Activated CD8-positive, alpha-beta memory T cell treated with anti-CD3 and anti-CD28 coated beads, Interleukin-2, amount 50 U/mL, for 24 hours (primary cell): ENCODE results near the gene ALG14.
"Not testable (repeated sequence)": the region's sequence is repeated elsewhere in the genome, so short reads cannot be mapped to it uniquely, and the experiment has no call there.

ENCODE experiments used
- DNase-seq: peaks from one replicate; pipeline ENCODE4 v3.0.0-alpha.2; 2020; ENCODE audit errors: extremely low read depth

The ALG14 gene

GRCh38 chr1:95007687-95008086 lies 65.1 kb downstream of the ALG14 start:
- no peak for DNase-seq

- no peak for DNase-seq
Observed at GRCh38 chr1:95006681-95007080, 66.1 kb downstream of the ALG14 start.

GRCh38 chr1:95005584-95005983 lies 67.2 kb downstream of the ALG14 start:
- DNase-seq, result no peak

DNA sequence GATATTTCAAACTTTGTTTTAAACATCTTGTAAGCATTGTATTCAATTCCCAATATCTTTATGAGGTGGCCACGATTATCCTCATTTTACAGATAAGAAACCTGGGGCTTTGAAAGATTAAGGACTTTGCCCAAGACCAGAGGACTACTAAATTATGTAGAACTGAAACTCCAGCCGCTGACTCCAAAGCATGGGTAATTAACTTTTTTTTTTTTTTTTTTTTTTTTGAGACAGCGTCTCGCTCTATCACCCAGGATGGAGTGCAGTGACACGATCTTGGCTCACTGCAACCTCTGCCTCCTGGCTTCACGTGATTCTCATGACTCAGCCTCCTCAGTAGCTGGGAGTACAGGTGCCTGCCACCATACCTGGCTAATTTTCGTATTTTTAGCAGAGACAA lies 68.7 kb downstream of the ALG14 start:
- DNase-seq, result no peak

DNA sequence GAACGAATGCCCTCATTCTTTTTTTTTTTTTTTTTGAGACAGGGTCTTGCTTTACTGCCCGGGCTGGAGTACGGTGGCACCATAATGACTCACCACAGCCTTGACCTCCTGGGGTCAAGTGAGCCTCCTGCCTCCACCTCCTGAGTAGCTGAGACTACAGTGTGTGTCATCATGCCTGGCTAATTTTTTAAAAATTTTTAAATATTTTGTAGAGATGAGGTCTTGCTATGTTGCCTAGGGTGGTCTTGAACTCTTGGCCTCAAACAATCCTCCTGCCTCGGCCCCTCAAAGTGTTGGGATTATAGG lies 69.4 kb downstream of the ALG14 start:
- no peak for DNase-seq

GRCh38 chr1:95002540-95003432 lies 70.0 kb downstream of the ALG14 start:
- no peak for DNase-seq

- no peak for DNase-seq
Observed at GRCh38 chr1:95002164-95002539, 70.6 kb downstream of the ALG14 start.

DNA sequence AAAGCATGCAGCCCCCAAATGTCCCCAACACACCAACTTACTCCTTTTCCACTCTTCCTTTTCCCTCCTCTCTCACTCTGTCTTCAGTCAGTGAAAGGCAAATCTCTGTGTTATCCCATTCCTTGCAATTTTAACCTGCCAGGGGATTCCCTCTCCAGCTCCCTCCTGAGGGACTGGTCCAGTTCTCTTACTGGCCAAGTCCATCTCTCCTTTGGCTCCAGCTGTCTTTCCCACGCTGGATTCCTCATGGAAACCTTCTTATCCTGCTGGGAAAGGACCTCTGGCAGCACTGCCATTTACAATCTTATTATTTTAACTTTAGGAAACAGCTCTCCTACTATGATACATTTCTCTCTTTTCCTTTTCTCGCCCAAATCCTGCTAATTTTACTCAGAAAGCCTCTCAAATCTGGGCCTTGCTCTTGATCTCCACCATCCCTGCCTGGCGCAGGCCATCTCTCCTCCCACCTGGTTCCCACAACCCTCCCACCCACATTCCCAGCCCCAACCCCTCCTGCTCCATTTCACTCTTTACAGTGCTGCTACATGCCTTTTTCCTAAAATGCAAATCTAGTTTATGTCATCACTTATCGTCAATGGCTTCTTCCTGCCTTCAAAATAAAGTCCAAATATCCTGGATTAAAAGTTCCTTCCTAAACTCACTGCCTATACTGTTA lies 73.2 kb downstream of the ALG14 start:
- DNase-seq, result no peak

DNA sequence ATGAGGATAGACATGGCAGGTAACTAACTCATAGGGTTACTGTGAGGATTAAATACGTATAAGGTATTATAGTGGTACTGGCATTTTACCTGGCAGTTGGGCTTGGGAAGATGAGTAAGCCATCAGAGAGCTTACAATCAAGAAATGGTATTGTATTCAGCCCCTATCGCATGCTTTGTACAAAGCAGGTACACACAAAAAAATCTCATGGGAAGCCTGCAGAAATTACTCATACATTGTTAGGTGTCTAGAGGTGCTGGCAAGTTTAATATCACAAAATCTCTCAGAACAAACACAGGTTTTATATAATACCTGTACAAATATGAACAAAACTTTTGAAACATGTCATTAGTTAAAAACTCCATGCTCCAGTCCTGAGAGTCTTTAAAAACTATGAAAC lies 74.0 kb downstream of the ALG14 start:
- no peak for DNase-seq

- DNase-seq, result no peak
Observed at GRCh38 chr1:94998114-94998513, 74.6 kb downstream of the ALG14 start.

- DNase-seq, result not testable (repeated sequence)
Observed at GRCh38 chr1:94995536-94995935, 77.2 kb downstream of the ALG14 start.

GRCh38 chr1:94994805-94995204 lies 77.9 kb downstream of the ALG14 start:
- DNase-seq, result no peak

DNA sequence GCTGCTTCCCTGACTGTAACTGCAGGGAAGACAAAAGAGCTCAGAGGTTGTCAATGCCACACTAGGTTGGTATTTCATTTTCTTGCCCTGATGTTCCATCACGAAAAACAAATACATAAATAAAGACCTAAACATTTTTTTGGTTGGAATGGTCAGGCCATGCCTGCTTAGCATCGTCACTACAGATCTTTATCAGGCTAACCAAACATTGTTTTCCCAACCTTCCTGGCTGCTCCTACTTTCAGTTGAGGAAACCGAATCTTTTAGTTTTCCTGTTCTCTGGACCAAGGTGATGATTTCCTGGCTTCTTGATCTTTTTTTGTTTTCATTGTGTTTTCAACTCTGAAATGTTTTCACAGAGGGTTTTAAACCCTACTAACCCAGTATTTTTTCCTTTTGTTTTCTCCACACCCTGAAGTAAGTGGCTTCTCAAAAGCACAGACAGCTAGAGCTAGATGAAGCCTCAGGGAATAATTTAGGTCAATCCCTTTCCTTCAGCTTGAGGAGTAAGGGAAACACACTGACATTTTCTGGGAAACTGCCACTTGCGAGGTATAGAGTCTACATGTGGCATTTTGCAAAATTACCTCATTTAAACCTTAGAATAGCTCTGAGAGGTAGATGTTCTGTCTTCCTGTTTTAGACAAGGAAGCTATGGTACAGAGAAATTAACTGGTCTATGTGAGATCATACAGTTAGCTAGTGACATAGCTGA lies 78.7 kb downstream of the ALG14 start:
- DNase-seq, result no peak

- no peak for DNase-seq
Observed at GRCh38 chr1:94992863-94993563, 79.7 kb downstream of the ALG14 start.

GRCh38 chr1:94992161-94992560 lies 80.6 kb downstream of the ALG14 start:
- no peak for DNase-seq

DNA sequence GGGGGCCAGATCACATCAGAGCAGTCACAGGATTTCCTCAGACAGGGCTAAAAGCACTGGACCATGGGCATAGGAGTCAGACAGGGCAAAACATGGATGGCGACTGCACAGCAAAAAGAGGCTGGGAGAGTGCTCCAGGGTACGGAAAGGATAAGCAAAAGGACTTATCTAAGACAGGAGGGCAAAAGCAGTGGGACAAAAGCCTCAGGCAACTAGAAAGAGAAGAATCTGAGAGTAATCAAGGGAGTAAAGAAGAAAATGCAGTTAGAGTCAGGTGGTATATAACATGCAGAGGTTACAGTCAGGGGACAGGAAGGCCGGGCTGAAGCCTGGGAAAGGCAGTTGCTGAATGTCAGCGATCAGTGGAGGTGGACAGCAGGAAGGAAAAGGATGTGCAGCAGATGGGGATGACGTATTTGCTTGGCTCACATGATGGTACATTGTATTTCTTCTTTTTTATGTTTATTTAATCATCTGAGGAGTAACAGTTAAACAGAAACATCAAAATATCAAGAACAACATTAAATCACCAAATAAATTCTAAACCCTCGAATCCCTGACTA lies 82.8 kb downstream of the ALG14 start:
- no peak for DNase-seq

DNA sequence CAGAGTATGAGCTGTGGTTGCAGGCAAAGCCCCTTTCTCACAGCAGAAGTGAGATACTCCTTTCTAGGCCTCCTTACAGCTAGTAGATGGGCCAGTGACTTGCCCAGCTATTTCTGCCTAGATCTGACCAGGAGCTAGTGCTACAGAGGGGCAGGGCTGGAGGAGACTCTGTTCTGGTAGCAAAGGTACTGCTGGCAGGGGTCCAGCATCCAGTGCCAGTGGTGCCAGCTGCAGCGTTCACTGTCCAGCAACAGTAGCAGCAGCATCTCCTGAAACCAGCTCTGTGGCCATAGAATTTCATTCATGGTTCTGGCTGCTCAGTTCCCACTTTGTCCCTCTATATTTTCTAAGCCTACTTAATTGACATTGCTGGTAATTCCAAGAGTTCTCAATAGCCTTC lies 83.4 kb downstream of the ALG14 start:
- DNase-seq, result no peak

DNA sequence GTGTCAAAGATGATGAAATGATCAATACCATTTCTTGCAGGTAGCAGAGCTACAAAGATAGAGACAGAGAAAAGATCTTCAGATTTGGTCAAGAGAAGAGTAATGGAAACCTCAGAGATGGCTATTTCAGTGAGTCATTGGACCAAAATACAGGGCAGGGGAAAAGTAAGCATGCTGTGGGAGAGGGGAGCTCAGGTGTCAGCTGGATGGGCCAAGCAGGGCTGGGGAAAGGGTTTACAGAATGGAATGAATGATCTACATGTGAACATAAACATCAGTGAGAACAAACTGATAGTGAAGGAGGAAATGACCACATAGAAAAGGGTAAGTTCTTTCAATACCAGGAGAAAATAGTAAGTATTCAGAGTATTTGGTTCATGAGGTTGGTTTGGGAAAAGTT lies 84.4 kb downstream of the ALG14 start:
- no peak for DNase-seq

GRCh38 chr1:94986783-94987182 lies 86.0 kb downstream of the ALG14 start:
- DNase-seq, result no peak

- DNase-seq, result no peak
Observed at GRCh38 chr1:94983171-94983739, 89.5 kb downstream of the ALG14 start.

DNA sequence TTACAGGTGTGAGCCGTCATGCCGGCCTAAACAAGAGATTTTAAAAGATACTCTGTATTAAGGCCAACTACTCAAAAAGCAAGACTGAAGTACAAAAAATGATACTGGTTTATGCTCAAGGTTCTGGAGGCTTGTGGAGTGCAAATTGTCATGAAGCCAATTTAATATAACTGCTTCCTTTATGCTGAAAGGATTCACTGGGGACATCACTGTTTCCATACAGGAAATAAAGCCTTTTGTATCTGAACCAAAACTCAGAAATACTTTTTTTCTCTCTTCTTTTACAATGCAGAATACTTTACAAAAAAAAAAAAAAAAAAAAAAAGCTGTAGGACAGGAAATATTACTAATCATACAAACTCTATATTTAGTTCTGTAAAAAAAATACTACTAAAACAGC lies 90.4 kb downstream of the ALG14 start:
- no peak for DNase-seq

DNA sequence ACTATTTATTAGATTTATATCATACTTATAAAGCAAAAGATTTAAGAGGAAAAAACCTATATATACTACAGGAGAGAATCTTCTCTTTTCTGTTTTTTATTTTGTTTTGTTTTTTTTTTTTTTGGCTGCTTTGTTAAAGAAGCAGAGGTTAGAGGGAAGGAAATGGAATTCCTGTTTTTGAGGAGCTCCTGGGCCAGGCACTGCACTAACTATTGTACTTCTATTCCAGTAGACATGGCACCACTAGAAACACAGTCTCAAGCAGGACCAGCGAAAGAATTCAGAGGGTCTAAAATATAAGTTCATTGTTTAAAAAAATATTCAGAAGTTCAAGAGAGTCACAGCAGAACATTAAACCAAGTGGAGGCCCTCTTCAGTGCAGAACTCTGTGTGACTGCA lies 91.2 kb downstream of the ALG14 start:
- no peak for DNase-seq
